ENCODE results near the gene VCL.
"Not testable (repeated sequence)": the region's sequence is repeated elsewhere in the genome, so short reads cannot be mapped to it uniquely, and the experiment has no call there.

VCL gene

DNA sequence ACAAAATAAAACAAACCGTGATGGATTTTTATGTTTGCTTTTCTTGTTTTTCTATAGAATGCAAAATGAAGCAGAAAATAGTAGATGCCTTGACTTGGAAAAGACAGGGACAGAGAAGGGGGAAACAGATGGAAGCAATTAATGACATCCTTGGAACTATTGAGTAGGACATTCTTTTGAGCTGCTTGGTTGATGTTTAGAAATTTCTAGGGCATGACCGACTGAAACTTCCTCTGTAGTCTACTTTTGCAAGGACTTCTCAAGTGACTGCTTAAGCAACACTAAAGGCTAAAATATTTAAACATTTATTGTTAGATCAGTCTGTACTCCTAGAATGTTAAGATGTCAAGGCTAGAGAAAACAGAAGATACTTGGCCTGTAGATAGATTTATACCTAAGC lies 49.4 kb downstream of the VCL start:
- no peak for DNase-seq

DNA sequence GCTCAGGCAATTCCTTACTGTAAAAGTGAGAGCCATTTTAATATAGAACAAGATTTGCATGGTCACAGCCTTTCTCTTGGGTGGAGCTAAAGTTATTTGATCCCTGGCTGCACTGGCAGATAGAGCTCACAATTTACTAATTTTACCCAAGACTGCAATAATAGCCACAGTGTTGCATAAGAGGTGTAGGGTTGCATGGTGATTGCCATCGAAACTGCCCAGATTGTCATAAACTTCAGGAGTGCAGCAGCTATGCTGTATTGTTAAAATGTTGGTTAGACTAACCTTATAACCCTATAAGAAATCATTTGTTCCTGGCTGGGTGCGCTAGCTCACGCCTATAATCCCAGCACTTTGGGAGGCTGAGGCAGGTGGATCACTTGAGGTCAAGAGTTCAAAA lies 50.0 kb downstream of the VCL start:
- peak; percentile 1 to 48 for DNase-seq

DNA sequence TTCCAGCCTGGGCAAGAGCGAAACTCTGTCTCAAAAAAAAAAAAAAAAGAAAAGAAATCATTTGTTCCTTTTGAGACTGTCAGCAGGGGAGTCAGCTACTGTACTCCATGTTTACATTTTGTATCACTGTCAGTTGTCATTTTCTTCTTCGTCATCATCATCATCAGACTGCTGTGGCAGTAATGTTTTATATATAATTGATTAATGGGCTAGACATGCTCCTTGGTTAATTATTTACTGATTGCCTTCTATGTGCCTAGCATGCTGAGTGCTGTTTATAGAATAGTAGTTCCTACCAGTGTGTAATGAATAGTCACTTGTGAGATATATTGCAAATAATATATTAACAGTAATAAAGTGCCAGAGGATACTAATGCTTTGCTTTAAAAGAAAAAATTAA lies 50.5 kb downstream of the VCL start:
- DNase-seq = no peak

DNA sequence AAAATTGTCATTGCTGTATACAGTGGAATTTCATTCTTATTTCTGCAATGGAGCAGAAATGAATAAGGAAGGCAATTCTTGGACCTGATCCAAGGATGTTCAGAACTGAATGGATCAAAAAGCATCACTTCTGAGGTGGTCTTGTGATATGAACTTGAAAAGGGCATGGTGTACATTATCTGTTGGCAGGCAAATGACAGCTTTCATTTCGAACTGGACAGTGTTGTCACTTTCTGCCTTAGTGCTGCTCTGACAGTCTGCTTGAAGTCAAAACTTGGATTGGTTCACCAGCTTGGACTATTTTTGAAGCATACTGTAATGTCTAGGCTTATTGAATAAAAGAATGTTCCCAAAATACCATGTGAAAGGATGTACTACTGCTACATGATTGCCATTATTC lies 52.0 kb downstream of the VCL start:
- no peak for DNase-seq

DNA sequence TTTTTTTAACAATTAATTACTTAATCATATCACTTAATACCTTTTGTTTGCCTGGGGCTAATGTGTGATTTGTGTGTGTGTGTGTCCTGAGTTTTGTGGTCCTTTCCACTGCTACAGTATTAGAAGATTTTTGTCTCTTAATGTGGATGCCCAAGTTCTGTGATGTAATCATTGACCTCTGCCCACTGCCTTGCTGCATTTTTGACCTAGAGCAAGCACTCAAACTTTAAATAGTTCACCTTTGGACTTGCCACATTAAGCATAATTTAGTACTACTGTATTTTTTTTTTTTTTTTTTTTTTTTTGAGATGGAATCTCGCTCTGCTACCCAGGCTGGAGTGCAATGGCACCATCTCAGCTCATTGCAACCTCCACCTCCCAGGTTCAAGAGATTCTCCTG lies 52.7 kb downstream of the VCL start:
- no peak for DNase-seq

DNA sequence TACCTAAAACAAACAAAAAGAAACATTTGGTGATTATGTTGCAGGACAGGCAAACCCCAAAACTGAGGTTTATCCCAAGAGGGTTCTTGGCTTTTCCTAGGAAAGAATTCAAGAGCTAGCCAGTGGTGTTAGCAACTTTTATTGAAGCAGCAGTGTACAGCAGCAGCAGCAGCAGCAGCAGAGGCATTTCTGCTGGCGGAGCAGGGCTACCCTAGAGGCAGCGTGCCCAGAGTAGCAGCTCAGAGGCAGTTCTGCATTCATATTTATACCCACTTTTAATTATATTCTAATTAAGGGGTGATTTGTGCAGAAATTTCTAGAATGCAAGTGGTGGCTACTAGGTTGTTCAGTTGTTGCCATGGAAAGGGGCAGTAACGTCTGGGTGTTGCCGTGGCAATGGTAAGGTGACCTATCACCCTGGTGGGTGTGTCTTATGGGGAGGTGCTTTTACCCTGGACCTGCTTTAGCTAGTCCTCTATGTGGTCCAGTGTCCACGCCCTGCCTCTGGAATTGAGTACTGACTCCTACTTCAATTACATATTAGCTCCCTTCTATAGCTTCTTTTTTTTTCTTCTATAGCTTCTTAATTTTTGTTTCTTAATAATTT lies 53.9 kb downstream of the VCL start:
- DNase-seq = no peak

DNA sequence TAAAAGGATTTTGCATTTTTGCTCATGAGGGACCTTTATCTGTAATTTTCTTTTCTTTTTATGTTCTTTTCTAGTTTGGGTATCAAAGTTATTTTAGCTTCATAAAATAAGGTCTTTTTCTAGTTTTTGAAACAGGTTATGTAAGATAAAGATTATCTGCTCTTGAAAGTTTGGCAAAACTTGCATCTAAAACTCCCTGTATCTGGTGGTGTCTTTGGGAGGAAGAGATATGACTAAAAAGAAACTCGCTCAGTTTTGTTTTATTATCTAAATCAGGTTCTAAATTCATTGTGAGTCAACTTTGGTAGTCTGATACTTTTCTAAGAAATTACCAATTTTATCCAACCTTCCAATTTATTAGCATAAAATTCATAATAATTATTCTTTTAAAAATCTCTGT lies 55.1 kb downstream of the VCL start:
- no peak for DNase-seq

DNA sequence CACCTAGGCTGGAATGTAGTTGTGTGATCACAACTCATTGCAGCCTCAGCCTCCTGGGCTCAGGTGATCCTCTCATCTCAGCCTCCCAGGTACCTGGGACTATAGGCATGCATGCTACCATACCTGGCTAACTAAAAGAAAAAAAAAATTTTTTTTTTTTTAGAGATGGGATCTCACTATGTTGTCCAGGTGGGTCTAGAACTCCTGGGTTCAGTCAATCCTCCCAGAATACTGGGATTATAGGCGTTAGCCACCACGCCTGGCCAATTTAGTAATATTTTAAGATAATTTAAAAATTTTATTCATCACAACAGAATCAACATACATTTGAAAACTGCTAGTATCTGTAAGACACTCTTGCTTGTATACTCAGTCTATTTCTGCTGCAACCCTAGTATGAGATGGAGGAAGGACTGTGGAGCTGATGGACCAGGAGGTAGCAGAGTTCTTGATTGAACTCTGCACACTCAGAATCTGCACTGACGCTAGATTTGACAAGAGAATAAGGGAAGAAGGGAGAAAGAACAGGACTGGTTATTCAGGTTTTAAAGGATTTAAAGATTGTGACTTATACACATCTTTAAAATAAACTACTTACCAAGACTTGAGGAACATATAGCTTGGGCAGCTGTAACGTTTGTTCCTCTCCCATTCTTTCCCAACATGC lies 57.6 kb downstream of the VCL start:
- no peak for DNase-seq

DNA sequence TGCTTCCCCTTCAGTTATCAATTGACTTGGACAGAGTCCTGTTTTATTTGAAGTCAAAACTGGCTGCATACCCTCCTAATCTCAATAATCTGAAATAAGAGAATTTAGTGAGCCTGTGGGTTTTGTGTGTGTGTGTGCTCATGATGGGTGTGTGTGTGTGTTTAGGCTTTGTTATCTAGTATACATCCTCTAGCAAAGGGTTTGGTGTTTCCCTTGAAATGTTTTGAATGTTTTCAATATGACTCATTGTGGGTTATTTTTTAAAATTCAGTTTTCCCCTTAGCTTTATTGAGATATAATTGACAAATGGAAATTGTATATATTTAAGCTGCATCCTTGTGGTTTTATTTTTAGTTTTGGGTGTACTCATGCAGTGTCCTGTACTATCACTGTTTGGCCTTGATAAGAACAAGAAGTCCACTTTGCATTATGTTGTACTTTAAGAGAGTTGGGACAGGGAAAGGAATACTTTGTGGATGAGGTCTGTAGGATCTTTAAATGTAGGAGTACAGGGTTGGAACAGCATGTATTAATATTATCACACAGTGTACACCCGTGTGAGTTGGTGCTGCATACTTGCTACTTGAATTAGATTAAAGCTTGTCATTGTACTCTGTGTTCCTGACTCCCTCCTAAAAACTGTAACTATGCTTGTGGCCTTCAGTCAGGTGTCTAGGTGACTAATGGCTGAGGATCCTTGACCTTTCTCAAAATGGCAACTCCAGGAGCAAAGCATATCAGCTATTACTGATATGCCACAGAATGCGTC lies 58.3 kb downstream of the VCL start:
- DNase-seq = no peak

DNA sequence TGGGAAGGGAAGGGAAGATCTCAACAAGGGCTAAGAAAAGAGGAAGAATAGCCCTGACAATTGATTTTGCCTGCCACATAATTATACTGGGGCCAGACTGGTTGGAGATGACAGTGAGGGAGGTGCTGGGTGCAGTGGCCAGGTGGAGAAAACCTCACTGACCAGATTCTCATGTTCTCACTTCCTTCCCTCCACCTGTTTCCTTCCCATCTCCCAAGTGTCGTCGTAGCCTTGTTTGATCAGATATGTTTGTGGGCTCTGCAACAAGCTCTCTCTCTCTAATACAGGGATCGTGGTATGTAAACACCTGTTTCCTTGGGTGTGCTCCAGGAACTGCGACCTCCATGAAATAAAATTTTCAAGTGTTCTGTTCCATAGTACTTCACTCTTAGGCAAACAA lies 60.2 kb downstream of the VCL start:
- no peak for DNase-seq

DNA sequence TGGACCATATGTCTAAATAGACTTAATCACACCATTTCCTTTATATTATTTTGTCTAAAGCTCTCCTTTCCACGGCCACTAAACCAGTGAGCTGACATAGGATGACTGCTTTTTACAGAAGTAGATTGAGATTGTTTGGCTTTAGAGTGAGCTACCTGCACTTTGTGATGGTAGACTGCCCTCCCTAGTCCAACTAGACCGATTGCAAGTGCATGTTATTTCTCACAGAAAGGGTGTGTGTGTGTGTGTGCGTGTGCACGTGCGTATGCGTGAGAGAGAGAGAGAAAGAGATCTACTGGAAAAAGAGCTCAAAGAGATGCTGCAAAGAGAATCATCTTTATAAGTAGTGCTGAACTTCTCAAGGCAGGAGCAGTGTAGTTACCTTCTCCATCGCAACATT lies 60.7 kb downstream of the VCL start:
- DNase-seq = peak in 1 of 2 experiments; percentile 17

DNA sequence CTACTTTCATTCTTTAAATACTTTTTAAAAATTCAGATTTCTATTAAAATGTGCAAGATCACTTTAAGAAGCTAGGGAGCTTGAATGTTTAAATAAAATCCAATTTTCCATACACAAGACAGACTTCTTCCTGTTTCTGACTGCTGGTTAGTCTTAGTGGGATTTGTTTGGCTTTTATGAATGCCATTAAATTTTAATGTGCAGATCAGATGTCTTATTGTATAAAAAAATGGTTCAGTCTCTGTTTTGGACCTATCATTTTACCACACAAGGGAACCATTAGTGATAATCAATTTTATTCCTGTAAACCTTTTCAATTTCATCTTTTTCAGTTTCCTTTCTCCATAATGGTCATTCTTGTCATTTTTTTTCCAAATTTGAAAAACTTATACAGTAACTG lies 63.2 kb downstream of the VCL start:
- no peak for DNase-seq

DNA sequence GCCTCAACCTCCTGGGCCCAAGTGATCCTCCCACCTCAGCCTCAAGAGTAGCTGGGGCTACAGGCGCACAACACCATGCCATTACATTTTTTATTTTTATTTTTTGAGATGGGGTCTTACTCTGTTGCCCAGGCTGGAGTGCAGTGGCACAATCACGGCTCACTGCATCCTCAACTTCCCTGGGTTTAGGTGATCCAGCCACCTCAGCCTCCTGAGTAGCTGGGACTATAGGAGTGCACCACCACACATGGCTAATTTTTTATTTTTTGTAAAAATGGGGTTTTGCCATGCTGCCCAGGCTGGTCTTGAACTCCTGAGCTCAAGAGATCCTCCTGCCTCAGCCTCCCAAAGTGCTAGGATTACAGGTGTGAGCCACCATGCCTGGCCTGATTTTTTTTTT lies 64.1 kb downstream of the VCL start:
- not testable (repeated sequence) for DNase-seq

DNA sequence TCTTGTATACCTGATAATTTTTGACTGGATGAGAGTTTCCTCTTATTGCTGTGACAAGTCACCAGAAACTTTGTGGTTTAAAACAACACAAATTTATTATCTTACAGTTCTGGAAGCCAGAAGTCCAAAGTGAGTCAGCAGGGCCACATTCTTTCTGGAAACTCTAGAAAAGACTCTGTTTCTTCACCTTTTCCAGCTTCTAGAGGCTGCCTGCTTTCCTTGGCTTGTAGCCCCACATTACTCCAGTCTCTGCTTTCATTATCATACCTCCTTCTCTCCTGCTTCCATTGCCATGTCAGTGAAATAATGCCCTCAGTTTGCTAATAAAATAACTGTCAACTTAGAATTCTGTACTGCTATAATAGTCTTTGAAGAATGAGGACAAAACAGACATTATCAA lies 65.3 kb downstream of the VCL start:
- no peak for DNase-seq

DNA sequence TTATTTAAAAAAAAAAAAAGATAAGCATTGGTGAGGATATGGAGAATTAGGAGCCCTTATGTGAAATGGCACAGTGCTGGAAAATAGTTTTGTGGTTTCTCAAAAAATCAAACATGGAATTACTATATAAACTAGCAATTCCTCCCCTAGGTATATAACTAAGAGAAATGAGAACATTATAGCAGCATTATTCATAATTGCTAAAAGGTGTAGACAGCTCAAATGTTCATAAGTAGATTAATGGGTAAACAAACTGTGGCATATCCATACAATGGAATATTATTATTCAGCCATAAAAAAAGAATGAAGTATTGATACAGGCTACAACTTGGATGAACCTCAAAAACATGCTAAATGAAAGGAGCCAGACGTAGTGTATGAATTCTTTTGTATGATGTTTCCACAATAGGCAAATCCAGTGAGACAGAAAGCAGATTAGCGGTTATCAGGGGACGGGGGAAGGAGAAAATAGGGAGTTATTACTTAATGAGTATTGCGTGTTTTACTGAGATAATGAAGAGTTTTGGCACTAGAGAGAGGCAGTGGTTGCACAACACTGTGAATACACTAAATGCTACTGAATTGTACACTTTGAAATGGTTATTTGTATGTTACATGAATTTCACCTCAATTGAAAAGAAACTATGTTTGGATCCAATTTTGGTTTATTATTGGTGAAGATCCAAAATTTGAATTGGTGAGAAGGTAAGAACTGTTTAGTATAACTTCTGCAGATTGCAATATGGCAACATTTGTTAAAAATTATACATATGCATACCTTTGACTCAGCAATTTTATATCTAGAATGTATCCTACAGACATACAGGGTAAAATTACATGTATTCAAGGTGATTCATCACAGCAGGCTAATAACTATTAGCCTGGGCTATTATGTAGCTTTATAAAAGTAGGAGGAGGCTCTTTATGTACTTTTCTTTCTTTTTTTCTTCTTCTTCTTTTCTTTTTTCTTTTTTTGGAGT lies 69.7 kb downstream of the VCL start:
- no peak for DNase-seq

DNA sequence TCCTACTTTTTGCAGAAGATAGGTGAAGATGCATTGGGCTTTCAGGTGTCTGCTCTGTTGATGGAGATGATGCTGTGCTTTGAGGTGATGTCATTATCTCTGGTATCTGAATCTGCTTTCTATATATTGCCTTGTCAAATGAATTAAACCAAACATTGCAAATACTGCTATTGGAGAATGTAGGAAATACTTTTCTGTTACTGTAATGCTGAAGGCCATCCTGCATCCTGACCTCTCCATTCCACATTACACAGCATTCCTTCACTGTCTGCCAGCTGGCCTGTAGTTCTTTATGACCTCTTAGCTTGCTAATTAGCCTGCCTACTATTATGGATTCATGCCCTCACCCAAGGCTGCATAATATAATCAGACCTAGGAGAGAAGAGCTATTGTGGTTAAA lies 73.2 kb downstream of the VCL start:
- DNase-seq = peak in 1 of 2 experiments; percentile 5

DNA sequence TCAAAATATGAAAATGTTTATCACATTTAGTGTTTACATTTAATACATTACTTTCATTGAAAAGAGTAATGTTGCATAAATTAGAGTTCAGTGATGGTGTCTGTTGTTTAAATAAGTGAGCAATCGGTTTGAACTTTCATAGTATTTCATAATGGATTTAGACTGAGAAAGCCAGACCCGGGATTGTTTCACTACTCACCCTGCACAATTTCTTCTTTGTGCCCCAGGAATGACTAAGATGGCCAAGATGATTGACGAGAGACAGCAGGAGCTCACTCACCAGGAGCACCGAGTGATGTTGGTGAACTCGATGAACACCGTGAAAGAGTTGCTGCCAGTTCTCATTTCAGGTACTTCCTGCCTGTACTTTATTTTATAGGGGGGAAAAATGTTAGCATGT lies 74.6 kb downstream of the VCL start:
- DNase-seq = no peak

DNA sequence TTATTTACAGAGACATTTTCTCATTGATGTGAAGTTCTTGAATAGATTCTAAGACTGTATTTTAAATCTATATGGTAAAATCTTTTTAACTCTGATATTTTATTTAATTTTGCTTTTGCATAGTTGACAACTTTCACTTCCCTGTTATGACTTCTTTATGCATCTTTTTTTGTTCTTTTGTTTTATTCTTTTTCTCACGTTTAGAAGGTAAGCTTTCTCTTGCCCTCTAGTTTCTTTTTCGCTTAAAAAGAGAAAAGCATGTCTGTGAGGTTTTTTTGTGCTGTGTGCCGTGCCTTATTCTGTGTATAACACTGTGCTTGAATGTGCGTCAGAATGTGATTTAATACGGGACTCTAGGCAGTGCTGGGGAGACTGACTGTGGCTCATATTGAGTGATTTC lies 78.0 kb downstream of the VCL start:
- DNase-seq = no peak

DNA sequence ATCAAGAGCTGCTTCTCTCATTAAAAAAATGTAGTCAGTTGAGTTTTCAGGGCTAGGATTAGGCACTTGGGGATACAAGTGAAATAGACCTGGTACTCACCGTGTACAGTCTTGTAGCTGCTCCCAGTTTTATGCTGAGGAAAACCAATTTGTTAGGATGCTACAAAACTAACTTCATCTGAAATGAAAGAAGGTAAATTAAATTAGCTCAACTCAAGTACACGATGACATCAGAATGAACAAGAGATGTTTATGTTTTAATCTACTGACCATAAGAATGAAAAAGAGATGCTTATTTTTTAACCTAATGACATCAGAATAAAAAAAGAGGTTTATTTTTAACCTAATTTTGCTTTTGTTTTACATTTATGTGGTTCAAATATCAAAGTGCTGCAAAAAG lies 79.0 kb downstream of the VCL start:
- no peak for DNase-seq

DNA sequence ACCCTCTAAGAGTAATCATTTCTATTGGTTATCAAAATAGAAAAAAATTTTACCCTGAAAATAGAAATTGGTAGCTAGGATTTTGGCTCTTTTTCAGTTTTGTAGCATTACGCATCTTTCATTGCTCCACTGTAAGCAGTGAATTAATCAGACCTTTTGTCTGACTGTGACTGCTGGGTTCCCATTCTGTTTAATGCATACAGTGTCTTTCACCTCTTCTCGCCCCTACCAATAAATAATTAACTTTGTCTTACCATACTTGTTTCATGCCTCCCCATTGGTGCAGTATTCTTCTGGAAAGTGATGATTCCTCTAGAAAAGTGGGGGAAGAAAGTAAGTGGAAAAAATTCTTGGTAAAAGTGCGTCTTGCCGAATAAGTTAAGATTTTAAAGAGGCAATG lies 79.5 kb downstream of the VCL start:
- DNase-seq = no peak

DNA sequence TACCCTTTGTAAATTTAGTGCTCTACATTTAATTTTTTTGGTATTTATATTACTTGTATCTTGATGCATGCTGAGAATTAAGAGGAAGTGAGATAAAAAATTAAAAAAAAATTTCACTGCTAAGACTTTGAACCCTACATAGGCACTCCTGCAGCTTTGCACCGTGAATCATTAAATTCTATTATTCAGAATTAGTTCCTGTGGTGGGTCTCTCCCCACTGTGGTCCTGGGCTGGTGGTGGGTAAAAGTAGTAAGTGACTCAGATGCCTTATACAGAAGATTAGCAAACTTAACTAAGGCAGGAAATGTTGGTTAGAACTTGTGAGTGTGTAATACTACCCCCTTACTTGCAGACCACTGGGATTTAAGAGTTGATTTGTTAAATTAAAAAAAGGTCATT lies 80.1 kb downstream of the VCL start:
- no peak for DNase-seq

DNA sequence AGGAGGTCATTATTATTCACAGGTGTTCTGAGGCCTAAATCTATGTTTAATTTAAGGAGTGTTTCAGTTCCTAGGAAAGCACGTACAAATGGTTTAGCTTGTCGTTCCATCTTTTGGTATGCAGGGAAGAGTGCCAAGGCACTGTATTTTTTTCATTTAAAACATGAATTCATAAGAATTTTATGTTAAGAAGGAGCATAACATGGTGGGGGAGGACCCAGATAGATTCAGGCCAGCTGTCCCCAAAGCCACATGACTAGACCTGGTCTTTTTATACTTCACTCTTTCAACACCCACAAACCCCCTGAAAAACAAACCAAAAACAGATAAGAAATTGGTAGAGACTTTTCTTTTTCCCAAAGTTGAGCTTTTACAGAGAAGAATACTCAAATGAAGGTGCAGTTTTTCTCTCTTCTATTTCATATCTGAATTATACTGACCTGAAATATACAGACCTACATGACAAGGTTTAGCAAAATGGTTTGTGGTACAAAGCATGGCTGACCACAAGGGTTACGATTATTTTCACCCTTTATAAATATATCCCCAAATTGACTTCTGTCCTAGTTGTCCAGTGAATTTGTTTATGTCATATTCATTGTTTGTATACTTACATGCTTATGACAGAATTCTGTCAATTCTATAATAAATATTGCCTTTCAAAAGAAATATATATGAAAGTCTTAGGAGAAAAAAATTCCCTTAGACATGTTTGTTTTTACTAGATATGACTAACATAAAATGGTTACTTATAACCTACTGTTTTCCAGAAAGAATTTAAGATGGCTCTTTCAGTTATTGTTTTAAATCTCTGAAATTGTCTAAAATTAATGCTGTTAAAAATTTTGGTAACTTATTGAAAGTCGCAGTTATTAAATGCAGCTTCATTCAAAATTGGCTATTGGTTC lies 81.4 kb downstream of the VCL start:
- no peak for DNase-seq
